ENCODE measurements around the gene INPPL1. TPM values are rescaled to one million over a fixed set of nuclear protein-coding genes. Genes with fewer than 3 reads are reported as not detected.

INPPL1 gene
- polyA plus RNA-seq, 1 experiment = 164 TPM

DNA sequence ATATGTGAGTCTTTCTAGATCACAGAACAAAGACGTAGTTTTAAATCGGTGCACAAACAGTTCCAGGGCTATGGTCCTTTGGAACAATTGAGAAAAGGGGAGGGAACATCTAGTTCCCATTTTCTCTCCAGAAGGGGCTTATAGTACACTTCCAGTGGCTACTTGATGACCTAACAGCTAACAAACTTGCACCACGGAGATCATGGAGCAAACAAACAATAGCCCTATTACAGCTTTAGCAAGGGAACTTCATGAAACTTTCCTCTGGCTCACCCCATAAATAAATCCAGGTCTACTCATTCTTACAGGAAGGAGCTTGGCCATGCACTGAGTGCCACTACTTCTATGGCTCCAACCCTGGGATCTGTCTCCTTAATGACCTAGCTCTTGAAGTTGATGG is 16.3 kb upstream of the INPPL1 start:
- ChIA-PET POLR2A (no interaction called here), CTCF (interaction anchor here (1.0 to 1.1 kb wide), 2 partner anchors 8 to 30 kb away, joined by 3 read pairs; no protein-coding TSS in a partner anchor)
- Histone ChIP-seq H3K27me3 (ENCODE audit: control insufficient read depth, insufficient read depth, low read length) (no peaks in the 10 kb centered on the region), H3K36me3 (ENCODE audit: control insufficient read depth, insufficient read depth, low read length) (no peaks in the 10 kb centered on the region), H3K4me3 (ENCODE audit: low read depth, low read length) (no peak overlapping the region)
- no peak for DNase-seq (ENCODE audit: low read depth)
- TF ChIP-seq, protein P1, sequence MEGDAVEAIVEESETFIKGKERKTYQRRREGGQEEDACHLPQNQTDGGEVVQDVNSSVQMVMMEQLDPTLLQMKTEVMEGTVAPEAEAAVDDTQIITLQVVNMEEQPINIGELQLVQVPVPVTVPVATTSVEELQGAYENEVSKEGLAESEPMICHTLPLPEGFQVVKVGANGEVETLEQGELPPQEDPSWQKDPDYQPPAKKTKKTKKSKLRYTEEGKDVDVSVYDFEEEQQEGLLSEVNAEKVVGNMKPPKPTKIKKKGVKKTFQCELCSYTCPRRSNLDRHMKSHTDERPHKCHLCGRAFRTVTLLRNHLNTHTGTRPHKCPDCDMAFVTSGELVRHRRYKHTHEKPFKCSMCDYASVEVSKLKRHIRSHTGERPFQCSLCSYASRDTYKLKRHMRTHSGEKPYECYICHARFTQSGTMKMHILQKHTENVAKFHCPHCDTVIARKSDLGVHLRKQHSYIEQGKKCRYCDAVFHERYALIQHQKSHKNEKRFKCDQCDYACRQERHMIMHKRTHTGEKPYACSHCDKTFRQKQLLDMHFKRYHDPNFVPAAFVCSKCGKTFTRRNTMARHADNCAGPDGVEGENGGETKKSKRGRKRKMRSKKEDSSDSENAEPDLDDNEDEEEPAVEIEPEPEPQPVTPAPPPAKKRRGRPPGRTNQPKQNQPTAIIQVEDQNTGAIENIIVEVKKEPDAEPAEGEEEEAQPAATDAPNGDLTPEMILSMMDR (IDR thresholded peaks at IDR 0.05; ENCODE audit: insufficient read depth, low read depth, low read length) = no peak

- POLR2A ChIA-PET = no interaction called here
- Histone ChIP-seq H3K4me3 (ENCODE audit: low read depth, low read length) (no peak overlapping the region), H3K36me3 (ENCODE audit: control insufficient read depth, insufficient read depth, low read length) (no peaks in the 10 kb centered on the region), H3K27me3 (ENCODE audit: control insufficient read depth, insufficient read depth, low read length) (no peaks in the 10 kb centered on the region)
- CTCF ChIA-PET = interaction anchor here (0.7 to 1.1 kb wide), 3 partner anchors 9 to 30 kb away, joined by 3 read pairs; no protein-coding TSS in a partner anchor
- TF ChIP-seq, protein P1 (IDR thresholded peaks at IDR 0.05; ENCODE audit: insufficient read depth, low read depth, low read length) = no peak
- DNase-seq (ENCODE audit: low read depth) = no peak
Observed at GRCh38 chr11:72209101-72209500, 15.5 kb upstream of the INPPL1 start.

DNA sequence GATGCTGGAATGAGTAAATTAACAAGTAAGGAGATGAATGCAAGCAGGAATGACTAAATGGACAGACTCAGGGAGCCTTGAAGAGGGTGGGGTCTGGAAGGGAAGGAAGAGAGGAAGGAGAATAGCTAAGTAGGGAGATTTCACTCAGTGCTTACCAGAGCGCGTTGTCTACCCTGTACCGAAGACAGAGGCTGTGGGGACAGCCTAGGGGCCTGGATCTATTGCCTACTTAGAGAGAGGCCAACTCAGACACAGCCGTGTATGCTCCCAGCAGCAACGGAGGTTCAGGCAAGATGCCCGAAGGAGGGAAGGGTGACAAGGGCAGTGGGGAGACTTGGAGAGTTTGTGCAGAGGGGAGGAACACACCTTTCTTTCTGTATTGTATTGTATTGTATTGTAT is 7.9 kb upstream of the INPPL1 start, which contains the start of gene FOLR2:
TSS of gene FOLR2 (plus strand) at position 157 of the 400 bp plus-strand sequence. CDS start 1,791 bp downstream, outside the sequence.
- POLR2A ChIA-PET = no interaction called here
- no peaks in the 10 kb centered on the region for H3K36me3 ChIP-seq (ENCODE audit: control insufficient read depth, insufficient read depth, low read length)
- H3K4me3 ChIP-seq (ENCODE audit: low read depth, low read length) = no peak within 1 kb of the TSS
- DNase-seq (ENCODE audit: low read depth) = no peak
- H3K27me3 ChIP-seq (ENCODE audit: control insufficient read depth, insufficient read depth, low read length) = peaks cover 19% of the 10 kb centered on the region
- CTCF ChIA-PET = no interaction called here
- TF ChIP-seq, protein P1 (IDR thresholded peaks at IDR 0.05; ENCODE audit: insufficient read depth, low read depth, low read length) = no peak

- ChIA-PET POLR2A (no interaction called here), CTCF (interaction anchor here (1.3 kb wide), 1 partner anchor 34 kb away, joined by 3 read pairs; no protein-coding TSS in a partner anchor)
- TF ChIP-seq, protein P1 (IDR thresholded peaks at IDR 0.05; ENCODE audit: insufficient read depth, low read depth, low read length) = no peak
- Histone ChIP-seq H3K27me3 (ENCODE audit: control insufficient read depth, insufficient read depth, low read length) (peaks cover 19% of the 10 kb centered on the region), H3K36me3 (ENCODE audit: control insufficient read depth, insufficient read depth, low read length) (no peaks in the 10 kb centered on the region), H3K4me3 (ENCODE audit: low read depth, low read length) (no peak overlapping the region)
- DNase-seq (ENCODE audit: low read depth) = no peak
Observed at GRCh38 chr11:72217841-72218240, 6.7 kb upstream of the INPPL1 start.

GRCh38 chr11:72218251-72218745 is 6.3 kb upstream of the INPPL1 start:
- no peak for DNase-seq (ENCODE audit: low read depth)
- CTCF ChIA-PET = interaction anchor here (1.3 kb wide), 1 partner anchor 34 kb away, joined by 3 read pairs; no protein-coding TSS in a partner anchor
- Histone ChIP-seq H3K27me3 (ENCODE audit: control insufficient read depth, insufficient read depth, low read length) (peaks cover 19% of the 10 kb centered on the region), H3K36me3 (ENCODE audit: control insufficient read depth, insufficient read depth, low read length) (no peaks in the 10 kb centered on the region), H3K4me3 (ENCODE audit: low read depth, low read length) (no peak overlapping the region)
- TF ChIP-seq, protein P1 (IDR thresholded peaks at IDR 0.05; ENCODE audit: insufficient read depth, low read depth, low read length) = no peak
- POLR2A ChIA-PET = no interaction called here

Measured in BJ (cell line).